ENCODE measurements around the gene CD200.

- TF ChIP-seq CTCF (IDR thresholded peaks at IDR 0.05): no peak
- no peak for TF ChIP-seq POLR2A (IDR thresholded peaks at IDR 0.05)
Observed at GRCh38 chr3:112341386-112341785, 8.4 kb downstream of the CD200 start.

Measured in Peyer's patch (tissue), 4 donors.